B cell (primary cell): ENCODE data around the gene PSORS1C1.

Source experiments
- CTCF ChIP-seq: fragments of 200-600 bp; IDR thresholded peaks from one replicate; pipeline ENCODE4 v1.8.0; 2022; ENCODE audit warnings: antibody characterized with exemption, mild to moderate bottlenecking
- EZH2 ChIP-seq: IDR thresholded peaks from 2 replicates; pipeline ENCODE4 v1.6.1; 2012; ENCODE audit warnings: borderline replicate concordance, low read depth, mild to moderate bottlenecking, moderate library complexity, low read length; ENCODE audit not compliant: insufficient read depth, poor library complexity, severe bottlenecking

GRCh38 chr6:31120151-31120915 is 5.7 kb downstream of the PSORS1C1 start, which contains the start of gene CDSN:
- TF ChIP-seq CTCF: no peak
- TF ChIP-seq EZH2: no peak
